HG02678 (cell line): ENCODE measurements around the gene HELB.

Experiments used
- ATAC-seq: cut with Tn5 transposase; IDR thresholded peaks from one replicate; pipeline ENCODE4 v1.9.1; 2021; ENCODE audit warnings: mild to moderate bottlenecking, moderate library complexity; ENCODE audit not compliant: unreplicated experiment

Gene HELB

GRCh38 chr12:66359300-66359699 lies 57.0 kb downstream of the HELB start:
- ATAC-seq = no peak

DNA sequence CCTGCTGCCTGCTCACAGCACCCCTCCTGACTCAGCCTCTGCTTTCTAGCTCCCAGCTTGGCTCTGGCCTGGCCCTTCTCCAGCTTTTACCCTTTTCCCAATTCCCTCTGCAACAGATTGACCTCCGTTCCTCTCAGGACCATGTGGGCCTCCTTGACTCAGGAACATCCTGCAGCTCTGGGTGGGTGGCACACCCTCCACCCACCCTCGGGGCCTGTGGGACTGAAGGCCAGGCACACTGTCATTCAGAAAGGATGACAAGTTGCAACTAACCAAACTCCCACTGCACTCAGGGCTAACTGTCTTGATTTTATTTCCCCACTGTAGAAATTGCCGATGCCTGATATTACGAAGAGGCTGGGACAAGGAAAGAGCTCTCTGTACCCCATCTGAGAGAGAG lies 59.4 kb downstream of the HELB start:
- ATAC-seq = no peak

- no peak for ATAC-seq
Observed at GRCh38 chr12:66365718-66366490, 63.6 kb downstream of the HELB start.

- no peak for ATAC-seq
Observed at GRCh38 chr12:66367015-66367667, 64.8 kb downstream of the HELB start.

- no peak for ATAC-seq
Observed at GRCh38 chr12:66371982-66372381, 69.7 kb downstream of the HELB start.

DNA sequence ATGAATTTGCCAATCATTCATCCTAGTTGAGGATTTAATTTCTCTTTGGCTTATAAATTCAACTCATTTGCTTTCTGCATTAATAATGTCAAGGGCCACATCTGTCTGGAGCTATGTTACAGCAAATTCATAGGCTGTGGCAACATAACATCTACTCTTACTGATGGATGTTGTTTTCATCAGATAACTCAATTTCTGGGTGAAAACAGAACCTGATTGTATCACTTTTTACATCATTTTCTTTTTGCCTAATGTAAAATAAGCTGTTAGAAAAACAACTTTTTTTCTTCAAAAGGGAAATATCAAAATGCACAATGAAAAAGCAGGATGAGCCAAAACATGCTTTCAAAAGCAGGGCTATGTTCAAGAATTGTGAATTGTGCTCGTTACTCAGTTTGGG lies 73.3 kb downstream of the HELB start:
- no peak for ATAC-seq

GRCh38 chr12:66379616-66380015 lies 77.3 kb downstream of the HELB start:
- no peak for ATAC-seq

GRCh38 chr12:66380769-66381535 lies 78.7 kb downstream of the HELB start:
- ATAC-seq = no peak

GRCh38 chr12:66387117-66387516 lies 84.8 kb downstream of the HELB start:
- ATAC-seq = no peak
